GM19395 (cell line): ENCODE results near the gene ANO4.

Source experiments
- ATAC-seq: cut with Tn5 transposase; IDR thresholded peaks from one replicate; pipeline ENCODE4 v1.9.1; 2021; ENCODE audit warnings: mild to moderate bottlenecking, moderate library complexity; ENCODE audit not compliant: unreplicated experiment

ANO4 gene

GRCh38 chr12:101172316-101172715 is 377.7 kb downstream of the ANO4 start:
- ATAC-seq: no peak

DNA sequence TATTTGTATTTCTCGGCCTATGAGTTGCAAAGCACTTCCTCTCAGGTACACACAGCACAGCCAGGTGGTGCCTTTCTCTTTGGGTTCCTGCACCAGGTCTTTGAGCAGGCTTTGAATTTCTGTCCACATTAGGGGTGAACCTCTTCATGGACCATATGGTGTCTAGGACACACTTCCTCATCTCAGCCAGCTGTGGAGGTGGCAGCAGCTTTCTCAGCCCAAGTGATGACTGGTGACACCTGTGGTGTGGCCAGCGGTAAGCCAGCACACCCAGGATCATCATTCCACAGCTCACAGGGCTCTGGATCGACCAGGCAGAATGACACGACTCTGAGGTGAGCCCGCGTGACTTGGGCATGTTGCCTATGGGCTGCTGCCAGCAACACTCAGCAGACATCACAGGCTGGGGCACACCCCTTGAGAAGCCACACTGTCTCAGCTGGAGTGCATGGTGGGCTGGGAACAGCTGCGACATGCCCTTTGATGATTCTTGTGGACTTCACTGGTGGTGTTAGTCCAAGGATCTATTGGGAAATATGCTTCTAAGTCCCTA is 378.7 kb downstream of the ANO4 start:
- ATAC-seq: no peak

- ATAC-seq: no peak
Measured at GRCh38 chr12:101174541-101174940, 380.0 kb downstream of the ANO4 start.
